Measurements from ENCODE around the gene RNF40.
A peak's percentile ranks its signal among the peaks of the same experiment; 100 is the strongest.

Gene RNF40

DNA sequence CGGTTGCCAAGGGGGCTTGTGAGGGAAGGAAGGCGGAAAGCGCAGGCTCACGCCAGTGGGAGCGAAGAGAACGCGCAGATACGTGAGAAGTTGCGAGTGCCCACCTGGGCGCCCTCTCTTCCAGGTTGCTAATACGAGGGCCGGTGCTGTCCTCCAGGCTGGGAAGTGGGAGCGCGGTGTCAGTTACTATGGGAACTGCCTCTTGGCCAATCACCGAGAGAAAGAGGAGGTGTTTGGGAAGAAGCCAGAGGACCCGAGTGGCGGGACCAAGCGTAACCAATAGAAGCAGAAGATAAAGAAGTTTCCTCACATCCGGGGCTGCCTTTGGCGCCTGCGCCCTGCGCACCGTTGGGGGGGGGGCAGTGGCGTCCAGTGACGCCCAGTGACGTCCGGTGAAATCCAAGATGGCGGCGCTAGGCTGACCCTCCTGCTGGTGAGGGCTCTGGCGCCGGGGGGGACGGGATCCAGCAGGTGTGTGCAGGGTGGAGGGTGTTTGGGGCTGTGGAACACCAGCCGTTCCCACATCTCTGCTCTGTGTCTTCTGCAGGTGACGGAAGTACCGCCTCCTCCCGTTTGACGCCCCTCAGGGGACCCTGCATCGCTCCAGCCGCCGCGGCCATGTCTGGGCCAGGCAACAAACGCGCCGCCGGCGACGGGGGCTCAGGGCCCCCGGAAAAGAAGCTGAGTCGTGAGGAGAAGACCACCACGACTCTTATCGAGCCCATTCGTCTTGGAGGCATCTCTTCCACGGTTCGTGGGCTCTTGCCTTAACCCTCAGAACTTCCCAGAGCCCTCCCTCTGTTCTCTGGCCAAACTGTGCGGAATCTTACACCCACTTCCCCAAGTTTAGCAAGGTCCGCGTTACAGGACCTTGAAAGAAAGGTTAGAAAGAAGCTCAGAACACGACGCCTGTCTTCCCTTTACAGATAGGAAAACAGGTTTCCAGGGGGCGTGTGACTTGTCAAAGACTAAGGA, at the start of gene RNF40, which contains the start of gene CFAP119:
TSS of gene RNF40 (plus strand) at position 395 of the 975 bp plus-strand sequence. CDS start at position 619, 224 bp downstream.
TSS of gene CFAP119 (minus strand) at position 135 of the 975 bp plus-strand sequence. CDS start 314 bp downstream, outside the sequence.
- POLR2A ChIA-PET: interaction anchor here (1.3 kb wide), 1 partner anchor 13 kb away, joined by 6 read pairs; no protein-coding TSS in a partner anchor
- CTCF ChIA-PET: interaction anchor here (0.7 to 3.4 kb wide), 5 partner anchors 15 to 139 kb away, joined by 3 to 11 read pairs (median 3); no protein-coding TSS in a partner anchor
- TF ChIP-seq, protein P1, sequence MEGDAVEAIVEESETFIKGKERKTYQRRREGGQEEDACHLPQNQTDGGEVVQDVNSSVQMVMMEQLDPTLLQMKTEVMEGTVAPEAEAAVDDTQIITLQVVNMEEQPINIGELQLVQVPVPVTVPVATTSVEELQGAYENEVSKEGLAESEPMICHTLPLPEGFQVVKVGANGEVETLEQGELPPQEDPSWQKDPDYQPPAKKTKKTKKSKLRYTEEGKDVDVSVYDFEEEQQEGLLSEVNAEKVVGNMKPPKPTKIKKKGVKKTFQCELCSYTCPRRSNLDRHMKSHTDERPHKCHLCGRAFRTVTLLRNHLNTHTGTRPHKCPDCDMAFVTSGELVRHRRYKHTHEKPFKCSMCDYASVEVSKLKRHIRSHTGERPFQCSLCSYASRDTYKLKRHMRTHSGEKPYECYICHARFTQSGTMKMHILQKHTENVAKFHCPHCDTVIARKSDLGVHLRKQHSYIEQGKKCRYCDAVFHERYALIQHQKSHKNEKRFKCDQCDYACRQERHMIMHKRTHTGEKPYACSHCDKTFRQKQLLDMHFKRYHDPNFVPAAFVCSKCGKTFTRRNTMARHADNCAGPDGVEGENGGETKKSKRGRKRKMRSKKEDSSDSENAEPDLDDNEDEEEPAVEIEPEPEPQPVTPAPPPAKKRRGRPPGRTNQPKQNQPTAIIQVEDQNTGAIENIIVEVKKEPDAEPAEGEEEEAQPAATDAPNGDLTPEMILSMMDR (IDR thresholded peaks at IDR 0.05; ENCODE audit: insufficient read depth, low read length, missing control alignments): no peak
- peak within 1 kb of the TSS; percentile 96 for H3K4me3 ChIP-seq (ENCODE audit: low read depth, low read length)
- DNase-seq (ENCODE audit: low read depth, low spot score): peak; percentile 88

DNA sequence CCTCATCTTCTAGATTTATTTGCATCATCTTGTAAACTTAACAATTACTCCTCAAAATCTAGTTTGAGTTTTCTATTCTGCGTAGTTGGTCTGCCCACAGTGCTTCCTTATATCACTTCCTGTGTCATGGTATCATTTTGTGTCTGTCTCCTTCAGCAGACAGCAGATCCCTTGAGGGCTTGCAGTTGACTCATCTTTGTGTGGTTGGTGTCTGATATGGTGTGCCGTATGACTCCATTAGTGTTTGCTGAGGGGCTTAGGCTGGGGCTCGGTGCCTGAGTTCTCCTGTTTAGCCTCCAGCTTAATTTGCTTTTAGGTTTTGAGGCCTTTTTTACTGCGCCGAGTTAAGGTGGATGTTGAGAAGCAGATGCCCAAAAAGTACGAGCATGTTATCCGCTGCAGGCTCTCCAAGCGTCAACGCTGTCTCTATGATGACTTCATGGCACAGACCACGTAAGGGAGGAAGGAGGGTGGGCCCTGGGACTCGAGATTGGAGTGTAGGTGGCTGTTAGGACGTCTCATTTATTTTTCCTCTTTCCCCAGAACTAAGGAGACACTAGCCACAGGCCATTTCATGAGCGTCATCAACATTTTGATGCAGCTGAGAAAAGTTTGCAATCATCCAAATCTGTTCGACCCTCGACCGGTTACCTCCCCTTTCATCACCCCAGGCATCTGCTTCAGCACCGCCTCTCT, 46.2 kb upstream of the RNF40 start:
- no peak for DNase-seq (ENCODE audit: low read depth, low spot score)
- POLR2A ChIA-PET: no interaction called here
- no peak overlapping the region for H3K4me3 ChIP-seq (ENCODE audit: low read depth, low read length)
- CTCF ChIA-PET: interaction anchor here (1.4 kb wide), 1 partner anchor 9 kb away, joined by 3 read pairs; no protein-coding TSS in a partner anchor
- TF ChIP-seq, protein P1 (IDR thresholded peaks at IDR 0.05; ENCODE audit: insufficient read depth, low read length, missing control alignments): no peak

DNA sequence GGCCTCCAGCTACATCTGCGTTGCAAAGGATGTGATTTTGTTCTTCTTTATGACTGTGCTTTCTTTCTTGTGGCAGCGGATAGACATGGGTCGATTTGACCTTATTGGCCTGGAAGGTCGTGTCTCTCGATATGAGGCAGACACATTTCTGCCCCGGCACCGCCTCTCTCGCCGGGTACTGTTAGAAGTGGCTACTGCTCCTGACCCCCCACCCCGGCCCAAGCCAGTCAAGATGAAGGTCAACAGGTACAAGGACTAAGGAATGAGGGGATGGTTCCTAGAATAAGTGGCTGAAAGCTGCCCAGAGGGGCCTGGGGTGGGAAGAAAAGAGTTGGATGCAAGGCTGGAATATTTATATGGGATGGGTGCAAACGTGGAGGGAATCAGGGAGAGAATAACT, 42.0 kb upstream of the RNF40 start:
- DNase-seq (ENCODE audit: low read depth, low spot score): no peak
- POLR2A ChIA-PET: no interaction called here
- CTCF ChIA-PET: no interaction called here
- H3K4me3 ChIP-seq (ENCODE audit: low read depth, low read length): no peak overlapping the region
- TF ChIP-seq, protein P1 (IDR thresholded peaks at IDR 0.05; ENCODE audit: insufficient read depth, low read length, missing control alignments): no peak

DNA sequence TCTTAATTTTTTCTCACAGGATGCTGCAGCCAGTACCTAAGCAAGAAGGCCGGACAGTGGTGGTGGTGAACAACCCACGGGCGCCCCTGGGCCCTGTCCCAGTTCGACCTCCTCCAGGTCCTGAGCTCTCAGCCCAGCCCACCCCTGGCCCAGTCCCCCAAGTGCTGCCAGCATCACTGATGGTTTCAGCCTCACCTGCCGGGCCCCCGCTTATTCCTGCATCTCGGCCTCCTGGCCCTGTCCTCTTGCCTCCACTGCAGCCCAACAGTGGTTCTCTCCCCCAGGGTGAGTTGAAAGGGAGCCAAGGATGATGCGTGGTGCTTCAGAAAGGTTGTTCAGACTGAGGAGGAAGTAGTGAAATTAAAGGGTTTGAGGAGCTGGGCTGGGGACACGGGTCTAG, 41.4 kb upstream of the RNF40 start:
- no peak for DNase-seq (ENCODE audit: low read depth, low spot score)
- TF ChIP-seq, protein P1 (IDR thresholded peaks at IDR 0.05; ENCODE audit: insufficient read depth, low read length, missing control alignments): no peak
- ChIA-PET POLR2A (no interaction called here), CTCF (interaction anchor here (1.1 to 1.5 kb wide), 2 partner anchors 10 to 27 kb away, joined by 4 to 5 read pairs; no protein-coding TSS in a partner anchor)
- H3K4me3 ChIP-seq (ENCODE audit: low read depth, low read length): no peak overlapping the region

DNA sequence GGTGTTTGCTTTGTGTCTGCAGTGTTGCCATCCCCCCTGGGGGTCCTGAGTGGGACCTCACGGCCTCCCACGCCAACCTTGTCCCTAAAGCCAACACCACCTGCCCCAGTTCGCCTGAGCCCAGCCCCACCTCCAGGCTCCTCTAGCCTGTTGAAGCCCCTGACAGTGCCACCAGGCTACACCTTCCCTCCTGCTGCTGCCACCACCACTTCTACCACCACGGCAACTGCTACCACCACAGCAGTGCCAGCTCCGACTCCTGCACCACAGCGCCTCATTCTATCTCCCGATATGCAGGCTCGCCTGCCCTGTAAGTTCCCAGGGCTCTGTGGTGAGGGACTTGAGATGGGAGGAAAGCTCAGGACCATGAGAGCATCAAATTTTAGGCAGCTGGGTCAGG, 41.0 kb upstream of the RNF40 start:
- CTCF ChIA-PET: interaction anchor here (0.9 to 1.5 kb wide), 3 partner anchors 9 to 27 kb away, joined by 3 to 5 read pairs (median 4); no protein-coding TSS in a partner anchor
- TF ChIP-seq, protein P1 (IDR thresholded peaks at IDR 0.05; ENCODE audit: insufficient read depth, low read length, missing control alignments): no peak
- POLR2A ChIA-PET: no interaction called here
- DNase-seq (ENCODE audit: low read depth, low spot score): no peak
- no peak overlapping the region for H3K4me3 ChIP-seq (ENCODE audit: low read depth, low read length)
